Stimulated activated naive CD8-positive, alpha-beta T cell treated with anti-CD3 and anti-CD28 coated beads, Interleukin-15, amount 100 ng/mL, for 72 hours (primary cell): ENCODE measurements around the gene ACTN2.

ENCODE experiments used
- ATAC-seq: fragments of 150-1000 bp; cut with Tn5 transposase; 2 replicates; pipeline ENCODE4 v1.10.0; 2021; ENCODE audit warnings: mild to moderate bottlenecking, moderate library complexity
- DNase-seq, 2 donors: peaks; one replicate each; pipeline ENCODE4 v3.0.0; 2021 to 2022
- H3K27ac Mint-ChIP-seq, 2 donors: one replicate each; pipeline ENCODE4 v1.8.0; 2022; ENCODE audit warnings: mild to moderate bottlenecking in 2 of 2, mixed read lengths in 2 of 2, moderate library complexity in 2 of 2
- H3K27me3 Mint-ChIP-seq: one replicate; pipeline ENCODE4 v1.8.0; 2022; ENCODE audit warnings: mixed read lengths
- H3K4me1 Mint-ChIP-seq: one replicate; pipeline ENCODE4 v1.8.0; 2022; ENCODE audit warnings: mild to moderate bottlenecking, mixed read lengths
- H3K4me3 Mint-ChIP-seq, 2 donors: one replicate each; pipeline ENCODE4 v1.8.0; 2022; ENCODE audit warnings: mild to moderate bottlenecking in 2 of 2, mixed read lengths in 2 of 2, moderate library complexity in 1 of 2
- H3K9me3 Mint-ChIP-seq, 2 donors: one replicate each; pipeline ENCODE4 v1.8.0; 2022; ENCODE audit warnings: mixed read lengths in 2 of 2

The ACTN2 gene

GRCh38 chr1:236716160-236716559, 29.9 kb downstream of the ACTN2 start:
- no peaks in the 10 kb centered on the region for H3K9me3 Mint-ChIP-seq
- no peak overlapping the region for H3K27ac Mint-ChIP-seq
- H3K4me3 Mint-ChIP-seq = no peak overlapping the region
- H3K27me3 Mint-ChIP-seq = peaks cover 34% of the 10 kb centered on the region
- ATAC-seq (no peak), DNase-seq (no peak)
- H3K4me1 Mint-ChIP-seq = no peaks in the 10 kb centered on the region

- Mint-ChIP-seq H3K4me1 (no peaks in the 10 kb centered on the region), H3K4me3 (no peak overlapping the region), H3K27ac (no peak overlapping the region)
Measured at GRCh38 chr1:236717811-236718210, 31.5 kb downstream of the ACTN2 start.

GRCh38 chr1:236718328-236718727, 32.0 kb downstream of the ACTN2 start:
- peaks cover 26% of the 10 kb centered on the region for H3K27me3 Mint-ChIP-seq
- DNase-seq = no peak
- H3K27ac Mint-ChIP-seq = no peak overlapping the region

More at GRCh38 chr1:236717811-236718210, 31.5 kb downstream of the ACTN2 start:
- Mint-ChIP-seq H3K27me3 (peaks cover 26% of the 10 kb centered on the region), H3K9me3 (no peaks in the 10 kb centered on the region)
- no peak for DNase-seq
- ATAC-seq = no peak

GRCh38 chr1:236720206-236720605, 33.9 kb downstream of the ACTN2 start:
- Mint-ChIP-seq H3K4me3 (no peak overlapping the region), H3K27ac (no peak overlapping the region), H3K27me3 (peaks cover 26% of the 10 kb centered on the region), H3K4me1 (no peaks in the 10 kb centered on the region), H3K9me3 (no peaks in the 10 kb centered on the region)
- no peak for DNase-seq
- ATAC-seq = no peak

More at GRCh38 chr1:236718328-236718727, 32.0 kb downstream of the ACTN2 start:
- Mint-ChIP-seq H3K9me3 (no peaks in the 10 kb centered on the region), H3K4me3 (no peak overlapping the region), H3K4me1 (no peaks in the 10 kb centered on the region)
- no peak for ATAC-seq

- ATAC-seq (no peak), DNase-seq (no peak)
- Mint-ChIP-seq H3K4me1 (no peaks in the 10 kb centered on the region), H3K27me3 (peaks cover 26% of the 10 kb centered on the region), H3K27ac (no peak overlapping the region), H3K4me3 (no peak overlapping the region), H3K9me3 (no peaks in the 10 kb centered on the region)
Measured at GRCh38 chr1:236720611-236721010, 34.3 kb downstream of the ACTN2 start.

GRCh38 chr1:236724049-236724448, 37.8 kb downstream of the ACTN2 start:
- H3K27ac Mint-ChIP-seq = no peak overlapping the region
- H3K4me3 Mint-ChIP-seq = no peak overlapping the region
- ATAC-seq = no peak
- H3K4me1 Mint-ChIP-seq = no peaks in the 10 kb centered on the region
- peaks cover 3% of the 10 kb centered on the region for H3K27me3 Mint-ChIP-seq
- H3K9me3 Mint-ChIP-seq = no peaks in the 10 kb centered on the region
- no peak for DNase-seq

- Mint-ChIP-seq H3K4me3 (no peak overlapping the region), H3K27ac (no peak overlapping the region), H3K4me1 (no peaks in the 10 kb centered on the region), H3K9me3 (no peaks in the 10 kb centered on the region), H3K27me3 (no peaks in the 10 kb centered on the region)
- no peak for DNase-seq
- no peak for ATAC-seq
Measured at GRCh38 chr1:236724506-236724905, 38.2 kb downstream of the ACTN2 start.

- no peak for DNase-seq
- ATAC-seq = no peak
- no peaks in the 10 kb centered on the region for H3K9me3 Mint-ChIP-seq
- no peak overlapping the region for H3K27ac Mint-ChIP-seq
- no peaks in the 10 kb centered on the region for H3K27me3 Mint-ChIP-seq
- no peak overlapping the region for H3K4me3 Mint-ChIP-seq
- H3K4me1 Mint-ChIP-seq = no peaks in the 10 kb centered on the region
Measured at GRCh38 chr1:236725668-236726067, 39.4 kb downstream of the ACTN2 start.

GRCh38 chr1:236727521-236727920, 41.2 kb downstream of the ACTN2 start:
- ATAC-seq (no peak), DNase-seq (no peak)
- Mint-ChIP-seq H3K27me3 (no peaks in the 10 kb centered on the region), H3K4me3 (no peak overlapping the region), H3K4me1 (no peaks in the 10 kb centered on the region), H3K27ac (peak overlapping the region in 1 of 2 donors; percentile 57), H3K9me3 (no peaks in the 10 kb centered on the region)

GRCh38 chr1:236728752-236729151, 42.5 kb downstream of the ACTN2 start:
- no peak for DNase-seq
- H3K27ac Mint-ChIP-seq = no peak overlapping the region
- no peak overlapping the region for H3K4me3 Mint-ChIP-seq
- no peaks in the 10 kb centered on the region for H3K4me1 Mint-ChIP-seq
- H3K27me3 Mint-ChIP-seq = no peaks in the 10 kb centered on the region
- H3K9me3 Mint-ChIP-seq = no peaks in the 10 kb centered on the region
- ATAC-seq = no peak

GRCh38 chr1:236733653-236734052, 47.4 kb downstream of the ACTN2 start:
- peaks cover 9% of the 10 kb centered on the region for H3K4me1 Mint-ChIP-seq
- ATAC-seq = no peak
- no peak overlapping the region for H3K27ac Mint-ChIP-seq
- H3K27me3 Mint-ChIP-seq = no peaks in the 10 kb centered on the region
- DNase-seq = no peak
- no peak overlapping the region for H3K4me3 Mint-ChIP-seq
- no peaks in the 10 kb centered on the region for H3K9me3 Mint-ChIP-seq

GRCh38 chr1:236734141-236734765, 48.0 kb downstream of the ACTN2 start:
- no peaks in the 10 kb centered on the region for H3K9me3 Mint-ChIP-seq
- H3K4me3 Mint-ChIP-seq = no peak overlapping the region
- H3K27me3 Mint-ChIP-seq = no peaks in the 10 kb centered on the region
- ATAC-seq = no peak
- H3K4me1 Mint-ChIP-seq = peaks cover 9% of the 10 kb centered on the region
- no peak for DNase-seq
- H3K27ac Mint-ChIP-seq = no peak overlapping the region

- Mint-ChIP-seq H3K4me1 (peaks cover 9% of the 10 kb centered on the region), H3K9me3 (no peaks in the 10 kb centered on the region), H3K4me3 (no peak overlapping the region), H3K27ac (no peak overlapping the region), H3K27me3 (peaks cover 3% of the 10 kb centered on the region)
- ATAC-seq = no peak
- no peak for DNase-seq
Measured at GRCh38 chr1:236736761-236737160, 50.5 kb downstream of the ACTN2 start.

GRCh38 chr1:236741753-236742152, 55.5 kb downstream of the ACTN2 start:
- peak overlapping the region; percentile 28 to 75 for H3K27ac Mint-ChIP-seq

GRCh38 chr1:236742421-236743160, 56.3 kb downstream of the ACTN2 start:
- Mint-ChIP-seq H3K4me1 (no peaks in the 10 kb centered on the region), H3K27ac (no peak overlapping the region), H3K9me3 (no peaks in the 10 kb centered on the region), H3K4me3 (no peak overlapping the region), H3K27me3 (peaks cover 16% of the 10 kb centered on the region)
- ATAC-seq (no peak), DNase-seq (no peak)

More at GRCh38 chr1:236741753-236742152, 55.5 kb downstream of the ACTN2 start:
- Mint-ChIP-seq H3K9me3 (no peaks in the 10 kb centered on the region), H3K4me1 (no peaks in the 10 kb centered on the region), H3K27me3 (peaks cover 14% of the 10 kb centered on the region), H3K4me3 (no peak overlapping the region)
- DNase-seq (no peak), ATAC-seq (no peak)

- Mint-ChIP-seq H3K9me3 (no peaks in the 10 kb centered on the region), H3K27ac (no peak overlapping the region), H3K4me3 (no peak overlapping the region), H3K27me3 (peaks cover 27% of the 10 kb centered on the region), H3K4me1 (no peaks in the 10 kb centered on the region)
- no peak for DNase-seq
- no peak for ATAC-seq
Measured at GRCh38 chr1:236744533-236744932, 58.2 kb downstream of the ACTN2 start.
